ENCODE results near the gene SLC22A1. TPM values are rescaled to one million over a fixed set of nuclear protein-coding genes. Genes with fewer than 3 reads are reported as not detected.
A peak's percentile ranks its signal among the peaks of the same experiment; 100 is the strongest.

SLC22A1 gene
- total RNA-seq, 3 donors from 2014 or later (not counting 1 experiment from before 2014, with no cell fraction given): 1.4 to 4.5 (median 3.0) TPM

GRCh38 chr6:160103825-160104100, 17.9 kb upstream of the SLC22A1 start:
- 97% methylated on average over 6 of the region's 7 CpGs for WGBS (ENCODE audit: insufficient coverage)
- ATAC-seq (no peak), DNase-seq (no peak)
- Histone ChIP-seq H3K36me3 (ENCODE audit: control insufficient read depth, insufficient read depth, low read length) (peaks cover 59% of the 10 kb centered on the region), H3K4me3 (ENCODE audit: low read length) (no peak overlapping the region), H3K9me3 (ENCODE audit: control insufficient read depth, insufficient read depth, low read length) (no peaks in the 10 kb centered on the region), H3K4me1 (ENCODE audit: control insufficient read depth, insufficient read depth, low read length) (peaks cover 14% of the 10 kb centered on the region), H3K27me3 (ENCODE audit: control insufficient read depth, insufficient read depth, low read length) (no peaks in the 10 kb centered on the region), H3K27ac (ENCODE audit: low read length) (no peak overlapping the region)
- Mint-ChIP-seq H3K4me3 (no peak overlapping the region), H3K9me3 (no peaks in the 10 kb centered on the region), H3K27me3 (ENCODE audit: low read depth in 2 of 2) (no peaks in the 10 kb centered on the region), H3K4me1 (peaks cover 38 to 41% of the 10 kb centered on the region in 2 donors), H3K36me3 (no peaks in the 10 kb centered on the region), H3K27ac (peak overlapping the region in 1 of 2 donors; percentile 43)
- intact Hi-C loops (cut with micrococcal nuclease): no loop called here
- no peak for TF ChIP-seq CTCF (IDR thresholded peaks at IDR 0.05)

GRCh38 chr6:160104821-160105517, 16.6 kb upstream of the SLC22A1 start:
- ATAC-seq (no peak), DNase-seq (no peak)
- peaks cover 17% of the 10 kb centered on the region for H3K4me1 ChIP-seq (ENCODE audit: control insufficient read depth, insufficient read depth, low read length)
- no peaks in the 10 kb centered on the region for H3K27me3 ChIP-seq (ENCODE audit: control insufficient read depth, insufficient read depth, low read length)
- TF ChIP-seq CTCF (IDR thresholded peaks at IDR 0.05): no peak
- no peak overlapping the region for H3K4me3 ChIP-seq (ENCODE audit: low read length)
- no peaks in the 10 kb centered on the region for H3K27me3 Mint-ChIP-seq (ENCODE audit: low read depth in 2 of 2)
- H3K36me3 ChIP-seq (ENCODE audit: control insufficient read depth, insufficient read depth, low read length): peaks cover 54% of the 10 kb centered on the region
- H3K27ac Mint-ChIP-seq: peak overlapping the region; percentile 49 to 60
- peaks cover 44 to 48% of the 10 kb centered on the region in 2 donors for H3K4me1 Mint-ChIP-seq
- H3K9me3 ChIP-seq (ENCODE audit: control insufficient read depth, insufficient read depth, low read length): no peaks in the 10 kb centered on the region
- H3K36me3 Mint-ChIP-seq: no peaks in the 10 kb centered on the region
- no peak overlapping the region for H3K4me3 Mint-ChIP-seq
- no peak overlapping the region for H3K27ac ChIP-seq (ENCODE audit: low read length)
- intact Hi-C loops (cut with micrococcal nuclease): no loop called here
- WGBS (ENCODE audit: insufficient coverage): 98% methylated on average over 19 of the region's 20 CpGs
- no peaks in the 10 kb centered on the region for H3K9me3 Mint-ChIP-seq

- no peak overlapping the region for H3K4me3 ChIP-seq (ENCODE audit: low read length)
- H3K27ac ChIP-seq (ENCODE audit: low read length): no peak overlapping the region
- H3K9me3 Mint-ChIP-seq: no peaks in the 10 kb centered on the region
- H3K27me3 ChIP-seq (ENCODE audit: control insufficient read depth, insufficient read depth, low read length): no peaks in the 10 kb centered on the region
- H3K36me3 Mint-ChIP-seq: no peaks in the 10 kb centered on the region
- ATAC-seq (no peak), DNase-seq (no peak)
- no peak for TF ChIP-seq CTCF (IDR thresholded peaks at IDR 0.05)
- H3K36me3 ChIP-seq (ENCODE audit: control insufficient read depth, insufficient read depth, low read length): peaks cover 58% of the 10 kb centered on the region
- H3K4me1 Mint-ChIP-seq: peaks cover 48 to 50% of the 10 kb centered on the region in 2 donors
- no peaks in the 10 kb centered on the region for H3K9me3 ChIP-seq (ENCODE audit: control insufficient read depth, insufficient read depth, low read length)
- peak overlapping the region; percentile 28 to 49 for H3K27ac Mint-ChIP-seq
- WGBS (ENCODE audit: insufficient coverage): 97% methylated on average over 13 of the region's 14 CpGs
- intact Hi-C loops (cut with micrococcal nuclease): no loop called here
- H3K4me1 ChIP-seq (ENCODE audit: control insufficient read depth, insufficient read depth, low read length): peaks cover 17% of the 10 kb centered on the region
- H3K27me3 Mint-ChIP-seq (ENCODE audit: low read depth in 2 of 2): no peaks in the 10 kb centered on the region
- H3K4me3 Mint-ChIP-seq: no peak overlapping the region
These were observed 15.6 kb upstream of the SLC22A1 start for GRCh38 chr6:160106010-160106409.

GRCh38 chr6:160106701-160107100, 14.9 kb upstream of the SLC22A1 start:
- Mint-ChIP-seq H3K27me3 (ENCODE audit: low read depth in 2 of 2) (no peaks in the 10 kb centered on the region), H3K4me1 (peaks cover 43 to 46% of the 10 kb centered on the region in 2 donors), H3K4me3 (no peak overlapping the region), H3K36me3 (no peaks in the 10 kb centered on the region), H3K9me3 (no peaks in the 10 kb centered on the region), H3K27ac (peak overlapping the region; percentile 82 to 87)
- ATAC-seq (no peak), DNase-seq (no peak)
- no peaks in the 10 kb centered on the region for H3K27me3 ChIP-seq (ENCODE audit: control insufficient read depth, insufficient read depth, low read length)
- 92% methylated on average over 4 of the region's 4 CpGs for WGBS (ENCODE audit: insufficient coverage)
- no peak for TF ChIP-seq CTCF (IDR thresholded peaks at IDR 0.05)
- no peak overlapping the region for H3K4me3 ChIP-seq (ENCODE audit: low read length)
- H3K36me3 ChIP-seq (ENCODE audit: control insufficient read depth, insufficient read depth, low read length): peaks cover 56% of the 10 kb centered on the region
- H3K4me1 ChIP-seq (ENCODE audit: control insufficient read depth, insufficient read depth, low read length): peaks cover 10% of the 10 kb centered on the region
- H3K9me3 ChIP-seq (ENCODE audit: control insufficient read depth, insufficient read depth, low read length): no peaks in the 10 kb centered on the region
- H3K27ac ChIP-seq (ENCODE audit: low read length): no peak overlapping the region
- intact Hi-C loops (cut with micrococcal nuclease): no loop called here

Data from natural killer cell (primary cell).